ENCODE measurements around the gene LYVE1.

DNA sequence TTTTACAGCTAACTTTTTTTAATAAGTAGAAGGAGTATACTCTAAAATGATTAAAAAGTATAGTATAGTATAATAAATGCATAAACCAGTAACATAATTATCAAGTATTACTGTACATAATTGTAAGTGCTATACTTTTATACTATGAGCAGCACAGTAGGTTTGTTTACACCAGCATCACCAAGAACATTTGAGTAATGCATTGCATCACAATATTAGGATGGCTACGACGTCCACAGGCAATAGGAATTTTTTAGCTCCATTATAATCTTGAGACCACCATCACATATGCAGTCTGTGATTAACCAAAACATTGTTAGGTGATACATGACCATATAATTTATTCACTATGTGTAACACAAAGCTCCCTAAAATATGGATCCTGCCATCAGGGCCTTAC is 47.9 kb downstream of the LYVE1 start:
- no peak for TF ChIP-seq POLR2A (IDR thresholded peaks at IDR 0.05)
- TF ChIP-seq, protein P1, sequence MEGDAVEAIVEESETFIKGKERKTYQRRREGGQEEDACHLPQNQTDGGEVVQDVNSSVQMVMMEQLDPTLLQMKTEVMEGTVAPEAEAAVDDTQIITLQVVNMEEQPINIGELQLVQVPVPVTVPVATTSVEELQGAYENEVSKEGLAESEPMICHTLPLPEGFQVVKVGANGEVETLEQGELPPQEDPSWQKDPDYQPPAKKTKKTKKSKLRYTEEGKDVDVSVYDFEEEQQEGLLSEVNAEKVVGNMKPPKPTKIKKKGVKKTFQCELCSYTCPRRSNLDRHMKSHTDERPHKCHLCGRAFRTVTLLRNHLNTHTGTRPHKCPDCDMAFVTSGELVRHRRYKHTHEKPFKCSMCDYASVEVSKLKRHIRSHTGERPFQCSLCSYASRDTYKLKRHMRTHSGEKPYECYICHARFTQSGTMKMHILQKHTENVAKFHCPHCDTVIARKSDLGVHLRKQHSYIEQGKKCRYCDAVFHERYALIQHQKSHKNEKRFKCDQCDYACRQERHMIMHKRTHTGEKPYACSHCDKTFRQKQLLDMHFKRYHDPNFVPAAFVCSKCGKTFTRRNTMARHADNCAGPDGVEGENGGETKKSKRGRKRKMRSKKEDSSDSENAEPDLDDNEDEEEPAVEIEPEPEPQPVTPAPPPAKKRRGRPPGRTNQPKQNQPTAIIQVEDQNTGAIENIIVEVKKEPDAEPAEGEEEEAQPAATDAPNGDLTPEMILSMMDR (IDR thresholded peaks at IDR 0.05) = no peak

All from esophagus squamous epithelium (tissue), 4 donors.